22Rv1 (cell line): ENCODE measurements around the gene C1orf21.
A peak's percentile ranks its signal among the peaks of the same experiment; 100 is the strongest.

Experiments used
- H3K27ac ChIP-seq: fragments of 450-650 bp; 2 replicates; pipeline ENCODE4 v1.5.1; 2017
- CTCF ChIP-seq: fragments of 450-650 bp; IDR thresholded peaks from 2 replicates; pipeline ENCODE4 v1.5.1; 2017; ENCODE audit warnings: mild to moderate bottlenecking
- ZFX ChIP-seq: fragments of 450-650 bp; IDR thresholded peaks from 2 replicates; pipeline ENCODE4 v1.6.1; 2017; ENCODE audit warnings: antibody characterized with exemption, borderline replicate concordance

The C1orf21 gene

GRCh38 chr1:184419350-184420161 lies 32.7 kb downstream of the C1orf21 start:
- TF ChIP-seq CTCF (no peak), ZFX (no peak)
- peak overlapping the region; percentile 22 for H3K27ac ChIP-seq

- H3K27ac ChIP-seq, result peak overlapping the region; percentile 92
- TF ChIP-seq ZFX (no peak), CTCF (no peak)
These were observed 35.8 kb downstream of the C1orf21 start for GRCh38 chr1:184422490-184423233.

- H3K27ac ChIP-seq, result peak overlapping the region; percentile 92
These were observed 36.8 kb downstream of the C1orf21 start for GRCh38 chr1:184423649-184424048.

GRCh38 chr1:184424157-184424556 lies 37.3 kb downstream of the C1orf21 start:
- TF ChIP-seq CTCF (no peak), ZFX (no peak)
- H3K27ac ChIP-seq, result peak overlapping the region; percentile 92

More at GRCh38 chr1:184423649-184424048, 36.8 kb downstream of the C1orf21 start:
- no peak for TF ChIP-seq CTCF

- TF ChIP-seq ZFX (no peak), CTCF (no peak)
- peak overlapping the region; percentile 92 for H3K27ac ChIP-seq
These were observed 38.1 kb downstream of the C1orf21 start for GRCh38 chr1:184424945-184425344.

- H3K27ac ChIP-seq, result peak overlapping the region; percentile 92
- TF ChIP-seq ZFX (no peak), CTCF (peak; percentile 24)
These were observed 38.8 kb downstream of the C1orf21 start for GRCh38 chr1:184425449-184426277.
